PC-9 (cell line): ENCODE measurements around the gene TSTD1. TPM values are rescaled to one million over a fixed set of nuclear protein-coding genes. Genes with fewer than 3 reads are reported as not detected.
A peak's percentile ranks its signal among the peaks of the same experiment; 100 is the strongest.

Experiments used
- BruUV-seq: library from RNA; stranded (reverse); fragments of 400-500 nt; replicated peaks from 2 replicates; lab custom pipeline; 2021; lab: Mats Ljungman, UMichigan
- CTCF ChIA-PET: fragments of 300-600 bp; sonication (Branson Sonifier 250); formaldehyde crosslinking; loops from one replicate; lab custom pipeline; 2022; ENCODE audit warnings: antibody characterized with exemption; lab: Charles Lee
- POLR2A ChIA-PET: fragments of 300-600 bp; sonication (Branson Sonifier 250); formaldehyde crosslinking; loops from one replicate; lab custom pipeline; 2022; ENCODE audit warnings: antibody characterized with exemption; ENCODE audit not compliant: unreplicated experiment; lab: Charles Lee
- DNase-seq, 2 experiments: peaks; one replicate each; pipeline versions ENCODE4 v3.0.0 to v3.0.0-alpha.2; 2015 to 2022; ENCODE audit warnings: mixed read lengths in 1 of 2
- H2AFZ ChIP-seq: fragments of 200-600 bp; sonication (generic); 2 replicates; pipeline ENCODE4 v1.8.1; 2017; ENCODE audit warnings: antibody characterized with exemption
- H3F3A ChIP-seq: fragments of 200-600 bp; sonication (generic); 2 replicates; pipeline ENCODE4 v1.8.1; 2017; ENCODE audit warnings: antibody characterized with exemption, mild to moderate bottlenecking, low read depth; ENCODE audit not compliant: insufficient read depth
- H3K27ac ChIP-seq: fragments of 200-600 bp; sonication (generic); 2 replicates; pipeline ENCODE4 v1.6.1; 2016; ENCODE audit warnings: mixed run types
- H3K27me3 ChIP-seq: fragments of 200-600 bp; sonication (generic); 2 replicates; pipeline ENCODE4 v1.6.1; 2016; ENCODE audit warnings: low read depth, mixed run types; ENCODE audit not compliant: insufficient read depth
- H3K36me3 ChIP-seq: fragments of 200-600 bp; sonication (generic); 2 replicates; pipeline ENCODE4 v1.6.1; 2016; ENCODE audit warnings: low read depth, mixed run types
- H3K4me1 ChIP-seq: fragments of 200-600 bp; sonication (generic); replicated peaks from 2 replicates; pipeline ENCODE4 v1.6.1; 2016; ENCODE audit warnings: mixed run types; ENCODE audit not compliant: insufficient read depth
- H3K4me2 ChIP-seq: fragments of 200-600 bp; sonication (generic); 2 replicates; pipeline ENCODE4 v1.6.1; 2017; ENCODE audit warnings: mixed run types
- H3K4me3 ChIP-seq: fragments of 200-600 bp; sonication (generic); 2 replicates; pipeline ENCODE4 v1.6.1; 2016; ENCODE audit warnings: mixed run types
- H3K79me2 ChIP-seq: fragments of 200-600 bp; sonication (generic); 2 replicates; pipeline ENCODE4 v1.6.1; 2017; ENCODE audit warnings: low read depth, mixed run types
- H3K9me2 ChIP-seq: fragments of 200-600 bp; sonication (generic); 2 replicates; pipeline ENCODE4 v1.8.1; 2017; ENCODE audit warnings: mild to moderate bottlenecking; ENCODE audit not compliant: insufficient read depth
- H3K9me3 ChIP-seq: fragments of 200-600 bp; sonication (generic); 2 replicates; pipeline ENCODE4 v1.8.1; 2016; ENCODE audit warnings: low read depth; ENCODE audit not compliant: insufficient read depth
- H4K20me1 ChIP-seq: fragments of 200-600 bp; sonication (generic); 2 replicates; pipeline ENCODE4 v1.8.1; 2017; ENCODE audit not compliant: insufficient read depth
- CTCF ChIP-seq: fragments of 200-600 bp; sonication (generic); conservative IDR thresholded peaks from 2 replicates; pipeline ENCODE4 v1.6.1; 2017; ENCODE audit warnings: mixed run types, antibody characterized with exemption, mild to moderate bottlenecking, moderate library complexity
- EZH2 ChIP-seq: fragments of 200-600 bp; sonication (generic); IDR thresholded peaks from 2 replicates; pipeline ENCODE4 v1.8.0; 2017; ENCODE audit warnings: antibody characterized with exemption, low read depth
- intact Hi-C: fragments of 100-400 bp; cut with micrococcal nuclease; formaldehyde crosslinking; loops from one replicate; pipeline ENCODE4 v1.10.0; 2022; ENCODE audit not compliant: unreplicated experiment
- total RNA-seq: library from RNA; stranded (reverse); gene quantifications from 2 replicates; pipeline ENCODE4 v1.2.3, GENCODE V29; 2021

Gene TSTD1
- total RNA-seq, 1 experiment from 2014 or later, result 51.4 TPM

GRCh38 chr1:161046605-161047228 is 8.0 kb upstream of the TSTD1 start:
- BruUV-seq, result no TSS peak
- H2AFZ ChIP-seq, result no peak overlapping the region

GRCh38 chr1:161045736-161046604 is 7.2 kb upstream of the TSTD1 start, which contains the start of gene USF1:
Gene USF1, minus strand, starts transcription at chr1:161045977. Its CDS starts 2,702 bp downstream, at chr1:161043275.
- intact Hi-C loops, result loop anchor here (1.0 to 2.0 kb wide), 3 partner anchors 37 to 52 kb away; partner anchors contain the start of gene KLHDC9

More at GRCh38 chr1:161046605-161047228, 8.0 kb upstream of the TSTD1 start:
- H3K4me1 ChIP-seq, result peaks cover 15% of the 10 kb centered on the region
- H3K9me3 ChIP-seq, result peaks cover 16% of the 10 kb centered on the region
- H3K36me3 ChIP-seq, result no peaks in the 10 kb centered on the region; the same call in 1 of the 2 replicates
- H3K9me2 ChIP-seq, result no peaks in the 10 kb centered on the region
- H3K4me3 ChIP-seq, result peak overlapping the region; percentile 66
- peaks cover 3% of the 10 kb centered on the region; the same call in 1 of the 2 replicates for H3F3A ChIP-seq
- H3K79me2 ChIP-seq, result peaks cover 21% of the 10 kb centered on the region
- POLR2A ChIA-PET, result interaction anchor here (0.7 to 1.1 kb wide), 4 partner anchors 24 to 94 kb away, joined by 3 to 5 read pairs (median 4); partner anchors contain the start of gene F11R
- intact Hi-C loops, result no loop called here
- H3K27me3 ChIP-seq, result no peaks in the 10 kb centered on the region
- H4K20me1 ChIP-seq, result no peaks in the 10 kb centered on the region
- peak overlapping the region; percentile 85 for H3K27ac ChIP-seq
- TF ChIP-seq EZH2, result no peak
- no peak for TF ChIP-seq CTCF
- DNase-seq, result no peak
- H3K4me2 ChIP-seq, result peak overlapping the region; percentile 87
- CTCF ChIA-PET, result interaction anchor here (0.5 to 2.3 kb wide), 3 partner anchors 38 to 53 kb away, joined by 7 to 11 read pairs (median 9); no protein-coding TSS in a partner anchor

More at GRCh38 chr1:161045736-161046604, 7.2 kb upstream of the TSTD1 start, which contains the start of gene USF1:
- H3F3A ChIP-seq, result peaks cover 3% of the 10 kb centered on the region; the same call in 1 of the 2 replicates
- TF ChIP-seq EZH2 (no peak), CTCF (0 out of 2 replicates have a peak, but pooled peaks have one; percentile 19)
- H3K79me2 ChIP-seq, result peaks cover 21% of the 10 kb centered on the region
- CTCF ChIA-PET, result interaction anchor here (0.5 to 2.3 kb wide), 4 partner anchors 39 to 56 kb away, joined by 3 to 11 read pairs (median 6); partner anchors contain the start of gene KLHDC9
- H2AFZ ChIP-seq, result peak within 1 kb of the TSS; percentile 80
- peak; percentile 89 to 90 for DNase-seq
- POLR2A ChIA-PET, result interaction anchor here (0.6 to 1.1 kb wide), 10 partner anchors 23 to 324 kb away, joined by 3 to 7 read pairs (median 4); partner anchors contain the start of genes F11R and SDHC
- no peaks in the 10 kb centered on the region for H3K27me3 ChIP-seq
- no peaks in the 10 kb centered on the region for H3K9me2 ChIP-seq
- H3K27ac ChIP-seq, result peak within 1 kb of the TSS; percentile 85
- TSS peak; percentile 85 for BruUV-seq
- H3K4me1 ChIP-seq, result peaks cover 15% of the 10 kb centered on the region
- no peaks in the 10 kb centered on the region; the same call in 1 of the 2 replicates for H3K36me3 ChIP-seq
- no peaks in the 10 kb centered on the region for H4K20me1 ChIP-seq
- peak within 1 kb of the TSS; percentile 87 for H3K4me2 ChIP-seq
- peaks cover 16% of the 10 kb centered on the region for H3K9me3 ChIP-seq
- peak within 1 kb of the TSS; percentile 66 for H3K4me3 ChIP-seq
